Transverse colon (tissue), 4 donors: ENCODE data around the gene RPL28. TPM values are rescaled to one million over a fixed set of nuclear protein-coding genes. Genes with fewer than 3 reads are reported as not detected.

Experiments
- DNase-seq: peaks from one replicate; pipeline ENCODE4 v3.0.0-alpha.2; 2019
- H3K27ac ChIP-seq, 4 donors: fragments of 200-600 bp; sonication (generic); 2 replicates each; pipeline ENCODE4 v1.5.1; 2016 to 2018; ENCODE audit warnings: inconsistent platforms in 4 of 4
- H3K27me3 ChIP-seq: fragments of 200-600 bp; sonication (generic); 2 replicates; pipeline ENCODE4 v1.5.1; 2017; ENCODE audit warnings: inconsistent platforms
- H3K36me3 ChIP-seq, 4 donors: fragments of 200-600 bp; sonication (generic); 2 replicates each; pipeline ENCODE4 v1.5.1; 2017 to 2019; ENCODE audit warnings: inconsistent platforms in 4 of 4
- H3K4me1 ChIP-seq, 4 donors: fragments of 200-600 bp; sonication (generic); 2 replicates each; pipeline ENCODE4 v1.5.1; 2017 to 2020; ENCODE audit warnings: inconsistent platforms in 4 of 4
- H3K4me3 ChIP-seq, 4 donors: fragments of 200-600 bp; sonication (generic); 1 replicate in 1 of 4; 2 replicates in 3 of 4; pipeline versions ENCODE4 v1.5.1 to v1.6.1; 2017 to 2019; ENCODE audit warnings: inconsistent platforms in 4 of 4
- H3K9me3 ChIP-seq, 2 donors: fragments of 200-600 bp; sonication (generic); 2 replicates each; pipeline ENCODE4 v1.5.1; 2017 to 2019; ENCODE audit warnings: inconsistent platforms in 2 of 2
- CTCF ChIP-seq, 5 experiments: fragments of 200-600 bp in 3 of 5; fragments of 450-650 bp in 2 of 5; sonication (generic) in 3 of 5; IDR thresholded peaks; 1 replicate in 2 of 5; 2 replicates in 3 of 5; pipeline ENCODE4 v1.5.1; 2016 to 2017; ENCODE audit warnings: antibody characterized with exemption in 5 of 5, inconsistent platforms in 3 of 5, mild to moderate bottlenecking in 2 of 5, moderate library complexity in 1 of 5
- EP300 ChIP-seq: sonication (generic); formaldehyde crosslinking; IDR thresholded peaks from one replicate; pipeline ENCODE4 v1.6.1; 2017; ENCODE audit warnings: antibody characterized with exemption, low read depth
- POLR2A ChIP-seq: fragments of 450-650 bp; IDR thresholded peaks from one replicate; pipeline ENCODE4 v1.6.1; 2016; ENCODE audit warnings: antibody characterized with exemption, mild to moderate bottlenecking, moderate library complexity
- POLR2AphosphoS5 ChIP-seq, 3 donors: sonication (generic); formaldehyde crosslinking; IDR thresholded peaks; one replicate each; pipeline ENCODE4 v1.6.1; 2016; ENCODE audit warnings: antibody characterized with exemption in 3 of 3
- WGBS, 2 donors: methylation state at CpG; one replicate each; pipeline ENCODE4 v1.1.5; 2018; ENCODE audit warnings: low coverage in 1 of 2; 5-methylcytosine and 5-hydroxymethylcytosine counted together
- in situ Hi-C, 4 donors: fragments of 200-750 bp; cut with MboI; loops; one replicate each; pipeline versions ENCODE4 v1.15.0 to v1.15.1; 2017; ENCODE audit warnings: low sequenced_read_pairs in 3 of 4, low pct_ligation_motif_present in 1 of 4, low pct_unique_long_range_greater_than_20kb in 1 of 4
- intact Hi-C: fragments of 100-400 bp; cut with DNase I; formaldehyde crosslinking; loops from one replicate; pipeline ENCODE4 v1.15.1; 2023; ENCODE audit warnings: low total_unique reads
- total RNA-seq, 4 donors: library from RNA; depleted of rRNA; stranded (reverse); fragments of >200 nt; gene quantifications; one replicate each; pipeline ENCODE4 v1.1.0, GENCODE V29; 2016

The RPL28 gene
- total RNA-seq, 4 donors from 2014 or later = 448 to 648 (median 605) TPM

- Histone ChIP-seq H3K27ac (no peak overlapping the region), H3K27me3 (peaks cover 15% of the 10 kb centered on the region), H3K4me1 (peaks cover 0 to 18% (median 10%) of the 10 kb centered on the region in 4 donors), H3K4me3 (no peak overlapping the region), H3K9me3 (no peaks in the 10 kb centered on the region), H3K36me3 (peaks cover 0 to 4% (median 0%) of the 10 kb centered on the region in 4 donors)
- no peak for DNase-seq
- intact Hi-C loops (no loop called here), in situ Hi-C loops (no loop called here)
- no peak for TF ChIP-seq EP300
- TF ChIP-seq POLR2AphosphoS5 (IDR thresholded peaks at IDR 0.05) = no peak
- no peak for TF ChIP-seq POLR2A
- TF ChIP-seq CTCF (IDR thresholded peaks at IDR 0.05) = no peak
- WGBS, 2 donors = 60 to 84% methylated on average over 1 to 9 of the region's 10 CpGs
These were observed 38.2 kb upstream of the RPL28 start for GRCh38 chr19:55347442-55348009.

GRCh38 chr19:55348317-55349034, 37.3 kb upstream of the RPL28 start:
- TF ChIP-seq POLR2A (no peak), POLR2AphosphoS5 (IDR thresholded peaks at IDR 0.05) (no peak), CTCF (IDR thresholded peaks at IDR 0.05) (no peak), EP300 (no peak)
- Histone ChIP-seq H3K4me1 (peaks cover 4 to 27% (median 17%) of the 10 kb centered on the region in 4 donors), H3K4me3 (no peak overlapping the region), H3K36me3 (peaks cover 0 to 4% (median 0%) of the 10 kb centered on the region in 4 donors), H3K9me3 (no peaks in the 10 kb centered on the region), H3K27ac (no peak overlapping the region), H3K27me3 (peaks cover 24% of the 10 kb centered on the region)
- 74% methylated on average over 22 of the region's 22 CpGs; no CpG with 5 or more reads in 1 of the 2 donors for WGBS, 2 donors
- DNase-seq = no peak
- intact Hi-C loops = no loop called here
- in situ Hi-C loops = no loop called here

- Histone ChIP-seq H3K27ac (no peak overlapping the region), H3K9me3 (no peaks in the 10 kb centered on the region), H3K4me1 (peaks cover 17 to 44% (median 23%) of the 10 kb centered on the region in 4 donors), H3K27me3 (peaks cover 47% of the 10 kb centered on the region), H3K36me3 (peaks cover 0 to 4% (median 0%) of the 10 kb centered on the region in 4 donors), H3K4me3 (no peak overlapping the region)
- WGBS, 2 donors = 53 to 55% methylated on average over 5 to 11 of the region's 11 CpGs
- no peak for DNase-seq
- in situ Hi-C loops (no loop called here), intact Hi-C loops (no loop called here)
- TF ChIP-seq POLR2AphosphoS5 (IDR thresholded peaks at IDR 0.05) = no peak
- TF ChIP-seq POLR2A = no peak
- TF ChIP-seq CTCF (IDR thresholded peaks at IDR 0.05) = no peak
- no peak for TF ChIP-seq EP300
These were observed 35.0 kb upstream of the RPL28 start for GRCh38 chr19:55350620-55351315.

- Histone ChIP-seq H3K9me3 (no peaks in the 10 kb centered on the region), H3K27me3 (peaks cover 60% of the 10 kb centered on the region), H3K36me3 (peaks cover 0 to 3% (median 0%) of the 10 kb centered on the region in 4 donors), H3K27ac (no peak overlapping the region), H3K4me3 (no peak overlapping the region), H3K4me1 (peaks cover 17 to 39% (median 19%) of the 10 kb centered on the region in 4 donors)
- WGBS, 2 donors = 85% methylated on average over 6 of the region's 6 CpGs; no CpG with 5 or more reads in 1 of the 2 donors
- TF ChIP-seq POLR2A (no peak), EP300 (no peak), POLR2AphosphoS5 (IDR thresholded peaks at IDR 0.05) (no peak), CTCF (IDR thresholded peaks at IDR 0.05) (no peak)
- intact Hi-C loops = no loop called here
- in situ Hi-C loops = no loop called here
- no peak for DNase-seq
These were observed 33.7 kb upstream of the RPL28 start for GRCh38 chr19:55352040-55352439.
